Muscle of leg (tissue), 11 donors: ENCODE results near the gene SCUBE1. TPM values are rescaled to one million over a fixed set of nuclear protein-coding genes. Genes with fewer than 3 reads are reported as not detected.

Source experiments
- DNase-seq: peaks from one replicate; pipeline ENCODE4 v3.0.0; 2013
- H3K27ac ChIP-seq: one replicate; pipeline ENCODE4 v1.5.1; 2013; ENCODE audit warnings: mild to moderate bottlenecking, low read length, control low read depth
- H3K27me3 ChIP-seq: one replicate; pipeline ENCODE4 v1.6.1; 2013; ENCODE audit warnings: low read length; ENCODE audit not compliant: control insufficient read depth, insufficient read depth
- H3K36me3 ChIP-seq: one replicate; pipeline ENCODE4 v1.6.1; 2013; ENCODE audit warnings: low read length; ENCODE audit not compliant: control insufficient read depth, insufficient read depth
- H3K4me1 ChIP-seq: one replicate; pipeline ENCODE4 v1.6.1; 2013; ENCODE audit warnings: low read length; ENCODE audit not compliant: control insufficient read depth, insufficient read depth
- H3K4me3 ChIP-seq: one replicate; pipeline ENCODE4 v1.5.1; 2013; ENCODE audit warnings: low read length, control low read depth
- H3K9me3 ChIP-seq: replicated peaks from 2 replicates; pipeline ENCODE4 v1.6.1; 2013; ENCODE audit warnings: low read depth, low read length; ENCODE audit not compliant: control insufficient read depth
- WGBS: methylation state at CpG from one replicate; pipeline ENCODE4 v1.1.5; 2013; ENCODE audit warnings: missing lambda C conversion rate; ENCODE audit not compliant: insufficient coverage; 5-methylcytosine and 5-hydroxymethylcytosine counted together
- polyA plus RNA-seq, 8 donors: library from polyadenylated mRNA; unstranded; fragments of 120-200 nt; gene quantifications; one replicate each; pipeline versions ENCODE4 v1.2.1 to v1.2.3, GENCODE V29; 2013; ENCODE audit warnings: inconsistent platforms in 1 of 8, low replicate concordance in 1 of 8; ENCODE audit not compliant: insufficient read length in 8 of 8, insufficient read depth in 1 of 8
- total RNA-seq: library from RNA; stranded (reverse); fragments of 120-200 nt; gene quantifications from one replicate; pipeline ENCODE4 v1.2.4, GENCODE V29; 2013

The SCUBE1 gene
- total and polyA plus RNA-seq, 9 donors, result 0.13 to 2.1 (median 0.45) TPM

DNA sequence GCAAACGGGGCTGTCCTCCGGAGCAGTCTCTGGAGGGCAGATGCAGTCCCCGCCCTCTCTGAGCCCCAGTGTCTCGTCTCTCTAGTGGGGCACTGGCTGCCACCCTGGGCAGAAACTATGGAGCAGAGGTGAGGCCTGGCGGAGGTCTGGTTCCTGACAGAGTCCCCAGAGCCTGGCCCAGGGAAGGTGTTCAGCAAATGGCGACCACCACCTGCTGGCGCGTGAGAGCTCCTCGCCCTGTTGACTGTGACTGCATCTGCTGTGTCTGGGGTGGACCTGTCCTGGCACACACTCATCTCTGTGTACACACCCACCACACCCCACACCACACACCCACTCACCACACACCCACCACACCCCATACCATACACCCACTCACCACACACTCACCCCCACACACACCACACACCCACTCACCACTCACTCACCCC lies 137.9 kb downstream of the SCUBE1 start:
- H3K4me3 ChIP-seq, result no peak overlapping the region
- peaks cover 13% of the 10 kb centered on the region for H3K4me1 ChIP-seq
- 75% methylated on average over 7 of the region's 9 CpGs for WGBS
- H3K9me3 ChIP-seq, result no peaks in the 10 kb centered on the region
- DNase-seq, result no peak
- no peak overlapping the region for H3K27ac ChIP-seq
- H3K27me3 ChIP-seq, result no peaks in the 10 kb centered on the region
- no peaks in the 10 kb centered on the region for H3K36me3 ChIP-seq

DNA sequence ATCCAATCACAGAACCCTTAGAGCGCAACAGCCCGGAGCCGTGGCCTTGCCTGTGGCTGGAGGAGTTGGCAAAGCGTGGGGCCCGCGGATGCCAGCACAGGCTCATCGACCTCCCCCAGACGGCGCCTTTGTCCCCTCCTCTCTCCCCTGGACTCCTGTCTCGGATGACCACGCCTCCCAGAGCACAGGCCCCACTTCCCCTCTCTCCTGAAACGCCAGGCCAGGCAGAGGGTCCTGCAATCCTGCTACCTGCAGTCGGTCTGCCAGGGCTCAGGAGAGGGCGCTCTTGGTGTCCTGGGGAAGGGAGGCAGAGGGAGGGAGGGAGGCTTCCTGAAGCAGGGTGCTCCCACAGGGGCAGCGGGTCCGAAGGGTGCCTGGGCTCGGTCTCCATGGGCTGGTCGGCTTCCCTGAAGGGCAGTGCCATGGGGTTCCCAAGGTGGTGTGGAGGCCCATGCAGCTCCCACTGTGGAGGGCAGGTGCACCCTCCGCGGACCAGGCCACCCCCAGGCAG lies 139.6 kb downstream of the SCUBE1 start:
- Histone ChIP-seq H3K27ac (no peak overlapping the region), H3K4me3 (no peak overlapping the region), H3K9me3 (no peaks in the 10 kb centered on the region), H3K36me3 (no peaks in the 10 kb centered on the region), H3K4me1 (peaks cover 13% of the 10 kb centered on the region), H3K27me3 (no peaks in the 10 kb centered on the region)
- WGBS, result 66% methylated on average over 13 of the region's 20 CpGs
- DNase-seq, result no peak

DNA sequence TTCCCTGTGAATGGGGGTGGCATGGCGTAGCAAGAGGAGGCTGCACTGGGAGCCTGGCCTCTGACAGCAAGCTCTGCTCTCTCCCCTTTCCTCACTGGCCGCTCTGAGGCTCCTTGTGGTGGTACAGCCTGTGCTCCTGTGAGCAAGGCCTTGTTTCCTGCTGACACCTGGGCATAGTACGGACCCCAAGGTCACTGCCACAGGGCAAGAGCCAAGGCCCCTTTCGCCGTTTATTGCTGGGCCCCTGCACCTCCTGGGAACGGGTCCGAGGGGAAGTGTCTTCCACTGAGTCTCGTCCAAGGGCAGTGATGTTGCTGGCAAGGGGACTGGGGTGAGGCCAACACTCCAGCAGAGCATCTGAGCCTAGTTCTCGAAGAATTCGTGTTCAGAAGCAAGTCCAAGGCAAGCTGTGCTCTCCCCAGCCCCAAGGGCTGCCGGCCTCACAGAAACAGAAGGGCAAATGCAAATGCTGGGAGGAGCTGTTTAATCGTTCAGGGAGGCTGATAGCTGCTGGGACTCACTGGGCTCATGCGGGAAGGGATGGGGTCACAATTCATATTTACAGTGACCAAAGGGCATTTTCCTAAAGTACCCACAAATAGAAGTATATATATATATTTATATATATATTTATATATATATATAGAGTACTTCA lies 140.3 kb downstream of the SCUBE1 start:
- Histone ChIP-seq H3K9me3 (no peaks in the 10 kb centered on the region), H3K27ac (no peak overlapping the region), H3K4me3 (no peak overlapping the region), H3K27me3 (no peaks in the 10 kb centered on the region), H3K4me1 (peaks cover 13% of the 10 kb centered on the region), H3K36me3 (no peaks in the 10 kb centered on the region)
- 57% methylated on average over 10 of the region's 13 CpGs for WGBS
- no peak for DNase-seq

DNA sequence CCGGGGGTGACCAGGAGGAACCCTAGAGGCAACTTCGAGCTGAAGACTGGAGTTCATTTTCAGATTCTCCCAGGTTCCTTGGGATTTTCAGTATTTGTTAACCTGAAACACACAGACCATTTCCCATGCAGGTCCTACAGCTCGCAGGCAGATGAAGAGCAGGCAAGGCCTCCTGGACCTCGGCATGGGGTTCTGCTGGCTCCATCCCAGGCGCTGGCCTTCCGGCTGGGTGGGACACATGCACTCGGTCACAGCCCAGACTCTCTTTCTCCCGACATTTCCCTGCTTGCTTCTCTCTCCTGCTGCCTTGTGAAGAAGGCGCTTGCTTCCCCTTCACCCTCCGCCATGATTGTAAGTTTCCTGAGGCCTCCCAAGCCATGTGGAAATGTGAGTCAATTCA lies 140.8 kb downstream of the SCUBE1 start:
- no peak for DNase-seq
- peaks cover 13% of the 10 kb centered on the region for H3K4me1 ChIP-seq
- no peaks in the 10 kb centered on the region for H3K36me3 ChIP-seq
- no peak overlapping the region for H3K4me3 ChIP-seq
- no peaks in the 10 kb centered on the region for H3K27me3 ChIP-seq
- H3K27ac ChIP-seq, result no peak overlapping the region
- H3K9me3 ChIP-seq, result no peaks in the 10 kb centered on the region
- WGBS, result 90% methylated on average over 7 of the region's 10 CpGs

DNA sequence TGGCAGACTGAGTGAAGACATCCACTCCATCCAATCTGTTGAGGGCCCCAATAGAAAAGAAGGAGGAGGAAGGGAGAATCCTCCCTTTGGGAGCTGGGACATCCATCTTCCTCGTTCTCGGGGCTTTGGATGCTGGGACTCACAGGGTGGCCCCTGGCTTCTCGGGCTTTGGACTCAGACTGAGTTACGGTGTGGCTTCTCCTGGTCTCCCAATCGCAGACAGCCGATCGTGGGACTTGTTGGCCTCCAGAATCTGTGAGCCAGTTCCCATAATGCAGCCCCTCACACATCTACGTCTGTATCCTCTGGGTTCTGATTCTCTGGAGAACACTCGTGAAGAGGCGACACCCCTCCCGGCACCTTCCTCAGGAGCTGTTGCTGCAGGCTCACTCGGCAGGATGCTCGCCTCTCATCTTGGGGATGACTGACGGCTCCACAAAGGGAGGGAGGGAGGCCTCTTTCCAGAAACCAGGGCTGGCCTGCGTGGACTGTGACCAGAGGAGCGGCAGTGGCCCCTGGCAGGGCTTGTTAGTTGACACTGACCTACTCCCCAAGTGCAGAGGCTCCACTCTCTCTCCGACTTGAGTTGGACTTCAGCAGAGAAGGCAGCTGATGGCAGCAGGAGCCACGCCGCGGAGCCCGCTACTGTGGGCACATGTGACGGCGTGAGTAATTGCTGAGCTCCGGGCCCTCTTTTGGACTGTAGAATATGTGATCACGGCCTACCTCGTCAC lies 141.5 kb downstream of the SCUBE1 start:
- H3K4me3 ChIP-seq, result no peak overlapping the region
- H3K36me3 ChIP-seq, result no peaks in the 10 kb centered on the region
- H3K27me3 ChIP-seq, result no peaks in the 10 kb centered on the region
- peaks cover 13% of the 10 kb centered on the region for H3K4me1 ChIP-seq
- no peaks in the 10 kb centered on the region for H3K9me3 ChIP-seq
- WGBS, result 85% methylated on average over 20 of the region's 26 CpGs
- DNase-seq, result no peak
- H3K27ac ChIP-seq, result no peak overlapping the region

DNA sequence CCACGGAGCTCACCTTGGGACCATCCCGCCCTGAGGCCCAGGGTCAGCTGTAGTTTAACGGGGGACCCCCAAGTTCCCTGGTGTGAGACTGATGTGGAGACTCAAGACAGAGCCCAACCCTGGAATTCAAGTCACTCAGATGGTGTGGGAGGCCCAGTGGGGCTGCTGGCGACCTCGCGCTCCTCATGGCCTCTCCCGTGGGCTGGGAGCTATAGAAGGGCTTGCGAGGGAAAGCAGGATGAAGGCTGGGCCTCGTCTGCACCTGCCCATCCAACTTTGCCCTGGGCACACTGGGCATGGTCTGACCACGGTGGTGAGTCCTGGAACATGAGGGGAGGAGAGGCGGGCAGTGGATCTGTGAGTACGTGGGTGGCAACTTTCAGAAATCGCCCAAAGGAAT lies 142.6 kb downstream of the SCUBE1 start:
- Histone ChIP-seq H3K27ac (no peak overlapping the region), H3K4me1 (peaks cover 9% of the 10 kb centered on the region), H3K4me3 (no peak overlapping the region), H3K9me3 (no peaks in the 10 kb centered on the region), H3K36me3 (no peaks in the 10 kb centered on the region), H3K27me3 (no peaks in the 10 kb centered on the region)
- WGBS, result 82% methylated on average over 10 of the region's 13 CpGs
- no peak for DNase-seq

DNA sequence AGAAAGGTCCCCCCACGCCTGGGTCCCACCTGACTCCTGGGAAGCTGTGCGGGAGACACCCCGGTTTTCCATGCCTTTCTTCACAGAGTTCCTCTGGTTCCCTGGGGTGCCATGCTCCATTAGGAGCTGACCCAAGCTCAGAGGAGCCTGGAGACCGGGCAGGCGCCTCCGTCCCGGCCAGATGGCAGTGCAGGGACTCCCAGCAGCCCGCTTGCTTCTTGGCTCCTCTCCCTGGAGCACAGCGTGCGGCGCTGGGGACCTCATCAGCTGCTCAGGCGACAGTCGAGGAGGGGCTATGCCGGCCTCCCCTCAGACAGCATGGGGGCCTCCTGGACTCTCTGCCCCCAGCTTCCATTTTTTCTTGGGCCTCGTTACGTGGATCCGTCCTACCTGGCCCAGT lies 143.1 kb downstream of the SCUBE1 start:
- 60% methylated on average over 17 of the region's 17 CpGs for WGBS

DNA sequence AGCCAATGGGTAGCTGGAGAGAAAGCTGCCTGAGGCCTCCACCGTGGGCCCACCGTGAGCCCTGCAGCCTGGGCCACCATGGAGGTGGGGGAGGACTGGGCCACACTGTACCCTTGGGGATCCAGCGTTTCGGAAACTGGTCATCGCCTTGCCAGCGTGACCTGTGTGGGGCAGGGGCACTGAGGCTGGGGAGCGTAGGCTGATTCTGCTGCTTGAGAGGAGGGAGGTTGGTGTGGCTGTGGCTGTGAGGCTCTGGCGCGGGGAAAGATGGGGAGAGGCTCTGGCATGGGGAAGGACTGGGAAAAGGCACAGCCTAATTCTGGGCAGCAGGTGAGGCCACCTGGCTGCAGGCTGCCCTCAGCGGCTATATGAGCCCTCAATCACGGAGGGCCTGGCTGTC lies 143.6 kb downstream of the SCUBE1 start:
- Histone ChIP-seq H3K4me1 (peaks cover 9% of the 10 kb centered on the region), H3K27ac (no peak overlapping the region), H3K9me3 (no peaks in the 10 kb centered on the region), H3K36me3 (no peaks in the 10 kb centered on the region), H3K4me3 (no peak overlapping the region), H3K27me3 (no peaks in the 10 kb centered on the region)
- DNase-seq, result no peak
- 86% methylated on average over 10 of the region's 11 CpGs for WGBS

More for the DNA sequence above, 143.1 kb downstream of the SCUBE1 start:
- Histone ChIP-seq H3K36me3 (no peaks in the 10 kb centered on the region), H3K27me3 (no peaks in the 10 kb centered on the region), H3K4me1 (peaks cover 9% of the 10 kb centered on the region), H3K27ac (no peak overlapping the region), H3K9me3 (no peaks in the 10 kb centered on the region), H3K4me3 (no peak overlapping the region)
- no peak for DNase-seq

DNA sequence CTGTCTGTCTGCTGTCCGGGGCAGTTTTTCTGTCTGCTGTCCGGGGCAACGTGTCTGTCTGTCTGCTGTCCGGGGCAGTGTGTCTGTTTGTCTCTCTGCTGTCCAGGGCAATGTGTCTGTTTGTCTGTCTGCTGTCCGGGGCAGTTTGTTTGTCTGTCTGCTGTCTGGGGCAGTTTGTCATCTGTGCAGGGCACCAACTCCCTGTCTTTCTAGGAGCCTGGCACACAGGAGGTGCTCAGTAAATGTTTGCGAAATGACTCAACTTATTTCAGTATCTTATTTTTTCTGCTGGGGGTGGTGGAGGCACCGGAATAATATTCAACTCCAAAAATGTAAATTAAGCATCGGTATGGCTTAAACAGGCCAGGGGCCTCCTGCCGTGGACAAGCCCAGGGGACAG lies 144.2 kb downstream of the SCUBE1 start:
- H3K9me3 ChIP-seq, result no peaks in the 10 kb centered on the region
- 71% methylated on average over 5 of the region's 9 CpGs for WGBS
- H3K27ac ChIP-seq, result no peak overlapping the region
- H3K27me3 ChIP-seq, result no peaks in the 10 kb centered on the region
- H3K4me3 ChIP-seq, result no peak overlapping the region
- H3K4me1 ChIP-seq, result peaks cover 9% of the 10 kb centered on the region
- no peaks in the 10 kb centered on the region for H3K36me3 ChIP-seq
- DNase-seq, result no peak

DNA sequence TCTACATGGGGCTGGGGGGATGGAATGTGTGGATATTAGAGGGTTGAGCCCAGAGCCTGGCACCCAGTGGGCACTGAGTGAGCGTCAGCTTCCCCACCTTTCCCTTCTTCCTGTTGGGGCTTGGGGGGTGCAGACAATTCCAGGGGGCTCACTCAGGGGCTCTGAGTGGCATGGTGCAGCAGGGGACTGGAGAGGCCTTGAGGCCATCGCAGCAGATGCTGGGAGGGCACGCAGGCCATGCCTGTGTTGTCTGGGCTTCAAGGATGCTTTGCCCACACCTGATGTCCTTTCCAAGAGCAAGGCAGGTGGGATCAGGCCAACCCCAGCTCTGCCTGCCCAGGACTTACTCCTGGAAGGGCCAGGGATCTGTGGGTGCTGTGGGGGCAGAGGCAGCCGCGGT lies 145.0 kb downstream of the SCUBE1 start:
- Histone ChIP-seq H3K4me1 (peaks cover 4% of the 10 kb centered on the region), H3K27me3 (no peaks in the 10 kb centered on the region), H3K27ac (no peak overlapping the region), H3K4me3 (no peak overlapping the region), H3K36me3 (no peaks in the 10 kb centered on the region), H3K9me3 (no peaks in the 10 kb centered on the region)
- DNase-seq, result no peak
- WGBS, result 100% methylated on average over 2 of the region's 5 CpGs
